SK-N-SH treated with all-trans-retinoic acid at 6 μM for 48 hours (cell line): ENCODE results near the gene TMEM213.

ENCODE experiments used
- ATAC-seq: fragments of 200-7000 bp; cut with Tn5 transposase; 3 replicates; pipeline ENCODE4 v1.9.1; 2020; ENCODE audit warnings: mild to moderate bottlenecking, moderate library complexity
- ARNTL ChIP-seq: fragments of 450-650 bp; formaldehyde crosslinking; IDR thresholded peaks from 2 replicates; pipeline ENCODE4 v1.5.0; 2020; ENCODE audit warnings: low read depth, mild to moderate bottlenecking, moderate library complexity, borderline replicate concordance
- BACH2 ChIP-seq: fragments of 250-450 bp; sonication (Bioruptor Pico); IDR thresholded peaks from 2 replicates; pipeline ENCODE4 v1.9.0; 2021; ENCODE audit warnings: mild to moderate bottlenecking, borderline replicate concordance
- CSDC2 ChIP-seq: fragments of 250-450 bp; sonication (Bioruptor Pico); IDR thresholded peaks from 2 replicates; pipeline ENCODE4 v1.5.0; 2020; ENCODE audit warnings: mild to moderate bottlenecking, moderate library complexity
- ESRRG ChIP-seq: fragments of 250-450 bp; sonication (Bioruptor Pico); IDR thresholded peaks from 2 replicates; pipeline ENCODE4 v1.6.1; 2021; ENCODE audit warnings: mild to moderate bottlenecking
- ISL1 ChIP-seq: fragments of 250-450 bp; sonication (Bioruptor Pico); IDR thresholded peaks from 2 replicates; pipeline ENCODE4 v2.1.2; 2022; ENCODE audit warnings: mild to moderate bottlenecking, moderate library complexity
- OSR1 ChIP-seq: fragments of 250-450 bp; sonication (Bioruptor Pico); IDR thresholded peaks from 2 replicates; pipeline ENCODE4 v1.8.0; 2022; ENCODE audit warnings: moderate library complexity, mild to moderate bottlenecking, inconsistent platforms
- PPARA ChIP-seq: fragments of 250-450 bp; sonication (Bioruptor Pico); IDR thresholded peaks from 2 replicates; pipeline ENCODE4 v1.5.0; 2020; ENCODE audit warnings: mild to moderate bottlenecking, borderline replicate concordance
- RARB ChIP-seq: fragments of 250-450 bp; sonication (Bioruptor Pico); IDR thresholded peaks from 2 replicates; pipeline ENCODE4 v1.8.0; 2021; ENCODE audit warnings: mild to moderate bottlenecking, moderate library complexity
- SNAI2 ChIP-seq: fragments of 250-450 bp; sonication (Bioruptor Pico); IDR thresholded peaks from 2 replicates; pipeline ENCODE4 v1.5.0; 2020; ENCODE audit warnings: mild to moderate bottlenecking, moderate library complexity
- TOX ChIP-seq: fragments of 250-450 bp; sonication (Bioruptor Pico); IDR thresholded peaks from 2 replicates; pipeline ENCODE4 v1.8.0; 2021; ENCODE audit warnings: mild to moderate bottlenecking, moderate library complexity, borderline replicate concordance
- TSHZ2 ChIP-seq: fragments of 250-450 bp; sonication (Bioruptor Pico); IDR thresholded peaks from 2 replicates; pipeline ENCODE4 v1.5.0; 2020; ENCODE audit warnings: mild to moderate bottlenecking, moderate library complexity
- ZC3H10 ChIP-seq: fragments of 250-450 bp; sonication (Bioruptor Pico); IDR thresholded peaks from 2 replicates; pipeline ENCODE4 v1.5.1; 2021; ENCODE audit warnings: mild to moderate bottlenecking, moderate library complexity
- ZFP3 ChIP-seq: fragments of 250-450 bp; sonication (Bioruptor Pico); IDR thresholded peaks from 2 replicates; pipeline ENCODE4 v1.5.0; 2020; ENCODE audit warnings: mild to moderate bottlenecking, moderate library complexity
- ZFP30 ChIP-seq: fragments of 450-650 bp; formaldehyde crosslinking; IDR thresholded peaks from 2 replicates; pipeline ENCODE4 v1.5.0; 2022; ENCODE audit warnings: mild to moderate bottlenecking, moderate library complexity
- ZNF565 ChIP-seq: fragments of 450-650 bp; formaldehyde crosslinking; conservative IDR thresholded peaks from 2 replicates; pipeline ENCODE4 v1.5.0; 2020; ENCODE audit warnings: low read depth, mild to moderate bottlenecking, moderate library complexity
- ZNF70 ChIP-seq: fragments of 450-650 bp; formaldehyde crosslinking; IDR thresholded peaks from 2 replicates; pipeline ENCODE4 v1.5.0; 2020; ENCODE audit warnings: mild to moderate bottlenecking, moderate library complexity
- ZNF8 ChIP-seq: fragments of 450-650 bp; formaldehyde crosslinking; IDR thresholded peaks from 2 replicates; pipeline ENCODE4 v1.5.0; 2020; ENCODE audit warnings: mild to moderate bottlenecking, moderate library complexity
- TF ChIP-seq, protein P1 (sequence below): fragments of 250-450 bp; sonication (Bioruptor Pico); IDR thresholded peaks from 2 replicates; pipeline ENCODE4 v1.5.1; 2021; ENCODE audit warnings: mild to moderate bottlenecking, moderate library complexity
- TF ChIP-seq, protein P2 (sequence below): fragments of 250-450 bp; sonication (Bioruptor Pico); IDR thresholded peaks from 2 replicates; pipeline ENCODE4 v1.8.0; 2021; ENCODE audit warnings: low read depth, mild to moderate bottlenecking, moderate library complexity, borderline replicate concordance
- TF ChIP-seq, protein P3 (sequence below): fragments of 250-450 bp; sonication (Bioruptor Pico); IDR thresholded peaks from 2 replicates; pipeline ENCODE4 v1.5.1; 2020; ENCODE audit warnings: low read depth, mild to moderate bottlenecking, moderate library complexity
- TF ChIP-seq, protein P4 (sequence below): fragments of 250-450 bp; sonication (Bioruptor Pico); IDR thresholded peaks from 2 replicates; pipeline ENCODE4 v1.8.0; 2020; ENCODE audit warnings: mild to moderate bottlenecking, moderate library complexity, borderline replicate concordance

The TMEM213 gene

GRCh38 chr7:138753610-138754009 lies 44.2 kb upstream of the TMEM213 start:
- no peak for TF ChIP-seq ARNTL (CRISPR knock-in tag)
- TF ChIP-seq PPARA (CRISPR knock-in tag), result no peak
- TF ChIP-seq, protein P1, sequence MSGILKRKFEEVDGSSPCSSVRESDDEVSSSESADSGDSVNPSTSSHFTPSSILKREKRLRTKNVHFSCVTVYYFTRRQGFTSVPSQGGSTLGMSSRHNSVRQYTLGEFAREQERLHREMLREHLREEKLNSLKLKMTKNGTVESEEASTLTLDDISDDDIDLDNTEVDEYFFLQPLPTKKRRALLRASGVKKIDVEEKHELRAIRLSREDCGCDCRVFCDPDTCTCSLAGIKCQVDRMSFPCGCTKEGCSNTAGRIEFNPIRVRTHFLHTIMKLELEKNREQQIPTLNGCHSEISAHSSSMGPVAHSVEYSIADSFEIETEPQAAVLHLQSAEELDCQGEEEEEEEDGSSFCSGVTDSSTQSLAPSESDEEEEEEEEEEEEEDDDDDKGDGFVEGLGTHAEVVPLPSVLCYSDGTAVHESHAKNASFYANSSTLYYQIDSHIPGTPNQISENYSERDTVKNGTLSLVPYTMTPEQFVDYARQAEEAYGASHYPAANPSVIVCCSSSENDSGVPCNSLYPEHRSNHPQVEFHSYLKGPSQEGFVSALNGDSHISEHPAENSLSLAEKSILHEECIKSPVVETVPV (CRISPR knock-in tag), result no peak
- no peak for TF ChIP-seq BACH2 (CRISPR knock-in tag)
- no peak for TF ChIP-seq ZC3H10
- TF ChIP-seq ZNF8 (CRISPR knock-in tag), result no peak
- TF ChIP-seq TOX (CRISPR knock-in tag), result no peak
- TF ChIP-seq, protein P2, sequence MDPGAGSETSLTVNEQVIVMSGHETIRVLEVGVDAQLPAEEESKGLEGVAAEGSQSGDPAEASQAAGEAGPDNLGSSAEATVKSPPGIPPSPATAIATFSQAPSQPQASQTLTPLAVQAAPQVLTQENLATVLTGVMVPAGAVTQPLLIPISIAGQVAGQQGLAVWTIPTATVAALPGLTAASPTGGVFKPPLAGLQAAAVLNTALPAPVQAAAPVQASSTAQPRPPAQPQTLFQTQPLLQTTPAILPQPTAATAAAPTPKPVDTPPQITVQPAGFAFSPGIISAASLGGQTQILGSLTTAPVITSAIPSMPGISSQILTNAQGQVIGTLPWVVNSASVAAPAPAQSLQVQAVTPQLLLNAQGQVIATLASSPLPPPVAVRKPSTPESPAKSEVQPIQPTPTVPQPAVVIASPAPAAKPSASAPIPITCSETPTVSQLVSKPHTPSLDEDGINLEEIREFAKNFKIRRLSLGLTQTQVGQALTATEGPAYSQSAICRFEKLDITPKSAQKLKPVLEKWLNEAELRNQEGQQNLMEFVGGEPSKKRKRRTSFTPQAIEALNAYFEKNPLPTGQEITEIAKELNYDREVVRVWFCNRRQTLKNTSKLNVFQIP (CRISPR knock-in tag), result no peak
- no peak for TF ChIP-seq ZNF70
- no peak for TF ChIP-seq ESRRG
- TF ChIP-seq ISL1 (CRISPR knock-in tag), result no peak
- TF ChIP-seq RARB (CRISPR knock-in tag), result no peak
- TF ChIP-seq OSR1 (CRISPR knock-in tag), result no peak
- TF ChIP-seq ZFP30 (CRISPR knock-in tag), result no peak
- TF ChIP-seq, protein P3, sequence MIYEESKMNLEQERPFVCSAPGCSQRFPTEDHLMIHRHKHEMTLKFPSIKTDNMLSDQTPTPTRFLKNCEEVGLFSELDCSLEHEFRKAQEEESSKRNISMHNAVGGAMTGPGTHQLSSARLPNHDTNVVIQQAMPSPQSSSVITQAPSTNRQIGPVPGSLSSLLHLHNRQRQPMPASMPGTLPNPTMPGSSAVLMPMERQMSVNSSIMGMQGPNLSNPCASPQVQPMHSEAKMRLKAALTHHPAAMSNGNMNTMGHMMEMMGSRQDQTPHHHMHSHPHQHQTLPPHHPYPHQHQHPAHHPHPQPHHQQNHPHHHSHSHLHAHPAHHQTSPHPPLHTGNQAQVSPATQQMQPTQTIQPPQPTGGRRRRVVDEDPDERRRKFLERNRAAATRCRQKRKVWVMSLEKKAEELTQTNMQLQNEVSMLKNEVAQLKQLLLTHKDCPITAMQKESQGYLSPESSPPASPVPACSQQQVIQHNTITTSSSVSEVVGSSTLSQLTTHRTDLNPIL (CRISPR knock-in tag), result no peak
- no peak for TF ChIP-seq ZNF565 (CRISPR knock-in tag)
- TF ChIP-seq CSDC2 (CRISPR knock-in tag), result no peak
- no peak for TF ChIP-seq ZFP3 (CRISPR knock-in tag)
- TF ChIP-seq, all 23 proteins: peak for 0
- no peak for ATAC-seq

DNA sequence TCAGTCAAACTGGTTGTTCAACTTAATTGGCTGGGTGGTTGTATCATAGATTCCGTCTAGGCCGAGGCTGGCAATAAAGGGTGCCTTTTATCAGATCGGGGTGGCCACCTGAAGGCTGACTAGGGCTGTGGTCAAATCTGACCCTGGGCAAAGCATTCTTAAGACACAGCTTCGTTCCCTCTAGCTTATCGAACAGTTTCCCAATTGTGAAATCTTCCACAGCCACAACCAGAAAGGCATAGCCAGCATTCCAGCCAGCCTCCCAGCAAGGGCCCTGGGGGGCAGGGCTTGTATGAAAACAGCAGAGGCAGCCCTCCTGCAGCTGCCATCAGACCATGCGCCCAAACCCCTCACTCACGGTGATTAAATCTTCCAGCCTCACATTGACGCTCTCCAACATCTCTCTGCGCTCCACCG lies 42.5 kb upstream of the TMEM213 start:
- TF ChIP-seq ESRRG, result no peak
- no peak for TF ChIP-seq ZNF8 (CRISPR knock-in tag)
- TF ChIP-seq TSHZ2 (CRISPR knock-in tag), result no peak
- TF ChIP-seq, protein P1 (CRISPR knock-in tag), result no peak
- TF ChIP-seq RARB (CRISPR knock-in tag), result no peak
- no peak for TF ChIP-seq ZFP30 (CRISPR knock-in tag)
- TF ChIP-seq BACH2 (CRISPR knock-in tag), result no peak
- no peak for TF ChIP-seq TOX (CRISPR knock-in tag)
- no peak for TF ChIP-seq ZNF70
- TF ChIP-seq PPARA (CRISPR knock-in tag), result no peak
- TF ChIP-seq ZC3H10, result no peak
- no peak for TF ChIP-seq SNAI2 (CRISPR knock-in tag)
- no peak for ATAC-seq

DNA sequence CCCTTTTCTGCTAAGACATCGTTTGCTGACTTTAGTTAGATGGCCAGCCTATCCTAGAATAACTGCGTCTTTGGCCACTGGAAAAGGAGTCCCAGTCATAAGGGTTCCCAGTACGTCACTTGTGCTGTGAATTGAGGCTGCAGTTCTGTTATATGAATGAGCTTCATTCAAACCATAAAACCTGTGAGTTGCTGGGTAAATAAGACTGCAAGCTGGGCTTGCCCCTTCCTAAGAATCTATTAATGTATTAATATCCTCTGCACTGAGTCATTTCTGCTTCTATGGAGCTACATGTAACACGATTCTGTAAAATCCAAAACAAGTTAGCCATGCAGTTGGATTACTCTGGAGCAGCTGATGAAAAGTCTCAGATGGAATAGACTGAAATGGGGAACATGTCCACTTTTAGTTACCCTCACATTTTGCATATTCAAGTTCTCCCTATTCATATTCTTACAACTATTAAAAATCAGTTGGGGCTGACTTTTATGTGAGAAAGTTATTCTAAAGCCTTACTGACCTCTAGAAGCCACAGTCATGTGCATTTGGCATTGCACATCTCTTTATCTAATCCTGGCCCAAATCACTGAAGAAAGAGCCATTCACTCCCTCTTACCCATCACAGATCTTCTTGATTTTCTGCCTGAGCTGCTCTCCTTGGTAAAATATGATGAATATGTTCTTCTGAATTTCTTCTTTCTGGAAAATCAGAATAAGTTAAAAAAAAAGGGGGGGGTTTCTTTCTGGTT lies 41.8 kb upstream of the TMEM213 start:
- no peak for ATAC-seq
- TF ChIP-seq RARB (CRISPR knock-in tag) (no peak), ESRRG (no peak), ZNF70 (no peak), ISL1 (CRISPR knock-in tag) (no peak), ARNTL (CRISPR knock-in tag) (no peak)
- TF ChIP-seq, protein P4, sequence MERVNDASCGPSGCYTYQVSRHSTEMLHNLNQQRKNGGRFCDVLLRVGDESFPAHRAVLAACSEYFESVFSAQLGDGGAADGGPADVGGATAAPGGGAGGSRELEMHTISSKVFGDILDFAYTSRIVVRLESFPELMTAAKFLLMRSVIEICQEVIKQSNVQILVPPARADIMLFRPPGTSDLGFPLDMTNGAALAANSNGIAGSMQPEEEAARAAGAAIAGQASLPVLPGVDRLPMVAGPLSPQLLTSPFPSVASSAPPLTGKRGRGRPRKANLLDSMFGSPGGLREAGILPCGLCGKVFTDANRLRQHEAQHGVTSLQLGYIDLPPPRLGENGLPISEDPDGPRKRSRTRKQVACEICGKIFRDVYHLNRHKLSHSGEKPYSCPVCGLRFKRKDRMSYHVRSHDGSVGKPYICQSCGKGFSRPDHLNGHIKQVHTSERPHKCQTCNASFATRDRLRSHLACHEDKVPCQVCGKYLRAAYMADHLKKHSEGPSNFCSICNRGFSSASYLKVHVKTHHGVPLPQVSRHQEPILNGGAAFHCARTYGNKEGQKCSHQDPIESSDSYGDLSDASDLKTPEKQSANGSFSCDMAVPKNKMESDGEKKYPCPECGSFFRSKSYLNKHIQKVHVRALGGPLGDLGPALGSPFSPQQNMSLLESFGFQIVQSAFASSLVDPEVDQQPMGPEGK (CRISPR knock-in tag), result no peak
- TF ChIP-seq, protein P2 (CRISPR knock-in tag), result no peak
- TF ChIP-seq, all 23 proteins: peak for 0
